ENCODE data around the gene LNX1.

The LNX1 gene

DNA sequence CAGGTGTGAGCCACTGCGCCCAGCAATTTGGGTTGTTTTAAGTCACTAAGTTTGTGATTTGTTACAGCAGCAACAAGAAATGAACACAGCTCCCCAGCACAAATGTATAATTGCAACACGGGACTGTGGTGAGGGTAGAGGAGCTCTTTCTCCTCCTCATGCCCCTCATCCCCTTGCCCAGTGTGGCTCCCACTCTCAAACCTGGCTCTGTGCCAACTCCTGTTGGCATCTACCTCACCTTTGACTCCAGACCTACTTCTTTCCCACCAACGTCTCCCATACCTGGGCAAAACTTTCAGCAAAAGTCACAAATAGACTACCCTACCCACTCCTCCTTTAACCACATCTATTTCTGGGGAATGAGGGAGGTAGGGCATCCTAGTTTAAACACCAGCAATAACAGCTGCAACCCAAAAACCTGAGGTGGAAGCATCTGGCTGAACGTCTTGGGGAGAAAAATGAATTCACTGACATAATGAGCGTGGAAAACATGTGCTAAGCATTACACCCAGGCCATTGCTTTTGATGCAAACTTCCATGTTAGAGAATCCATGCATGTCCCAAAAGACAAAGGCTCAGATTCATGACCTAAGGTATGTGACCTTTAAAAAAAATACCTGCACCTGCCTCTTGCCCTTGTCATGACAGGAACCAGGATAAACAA, 19.2 kb downstream of the LNX1 start:
- no peak for DNase-seq

DNA sequence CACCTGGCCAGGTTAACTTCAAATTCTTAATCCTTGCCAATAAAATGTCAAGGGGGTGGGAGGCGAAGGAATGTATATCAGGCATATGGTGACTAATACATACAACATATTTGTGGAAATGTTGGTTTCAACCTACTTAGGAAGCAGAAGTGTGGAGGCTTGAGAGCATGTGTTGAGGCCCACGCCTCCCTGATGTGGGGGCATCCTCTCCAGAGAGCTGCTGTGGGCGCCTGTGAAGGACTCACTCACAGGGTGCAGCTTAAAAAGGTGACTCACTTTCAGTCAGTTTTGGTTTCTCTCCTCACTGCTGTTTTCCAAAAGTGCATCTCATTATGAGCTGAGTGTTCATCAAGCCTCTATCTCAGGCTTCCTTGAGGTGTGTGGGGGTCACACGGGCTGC, 27.5 kb downstream of the LNX1 start:
- DNase-seq: no peak

DNA sequence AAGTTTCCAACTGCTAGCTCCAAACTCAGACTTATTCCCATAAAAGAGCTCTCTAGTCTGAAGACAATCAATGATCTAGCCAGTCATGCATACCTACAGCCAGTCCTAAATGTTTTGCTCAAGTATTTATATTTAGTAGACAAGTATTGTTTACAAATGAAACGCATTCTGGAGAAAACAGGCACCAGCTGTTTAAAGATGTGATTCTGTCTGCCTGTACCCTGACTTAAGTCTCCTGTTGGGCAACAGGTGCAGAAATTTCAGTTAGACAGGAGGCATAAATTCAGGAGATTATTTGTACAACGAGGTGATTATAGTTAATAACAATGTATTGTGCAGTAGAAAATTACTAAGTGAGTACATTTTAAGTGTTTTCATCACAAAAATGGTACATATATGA, 28.9 kb downstream of the LNX1 start:
- DNase-seq: no peak

DNA sequence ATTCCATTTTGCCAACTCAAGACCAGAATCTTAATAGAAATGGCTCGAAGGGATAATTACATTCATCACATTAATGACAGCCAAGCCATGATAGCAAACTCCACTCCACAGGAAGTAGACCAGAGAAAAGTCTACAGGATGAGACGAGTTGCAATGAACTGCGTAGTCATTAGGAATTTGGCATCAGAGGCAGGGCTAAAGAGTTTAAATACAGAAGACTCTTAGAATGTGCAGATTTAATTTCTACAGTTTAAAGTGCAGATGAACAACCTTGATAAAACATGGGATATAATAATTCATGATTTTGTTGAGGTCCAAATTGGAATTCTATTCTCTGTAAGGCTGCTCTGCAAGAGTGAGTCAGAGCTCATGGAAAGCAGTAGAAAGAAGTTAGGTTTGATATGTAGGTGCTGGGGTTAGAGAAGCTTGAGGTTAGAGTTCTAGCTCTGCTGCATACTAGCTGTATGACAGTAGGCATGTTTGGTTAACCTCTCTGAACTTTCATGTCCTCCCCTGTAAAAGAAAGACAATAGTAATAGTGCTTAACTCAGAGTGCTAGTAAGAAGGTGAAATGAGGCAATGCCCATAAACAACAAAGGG, 32.2 kb downstream of the LNX1 start:
- no peak for DNase-seq

DNA sequence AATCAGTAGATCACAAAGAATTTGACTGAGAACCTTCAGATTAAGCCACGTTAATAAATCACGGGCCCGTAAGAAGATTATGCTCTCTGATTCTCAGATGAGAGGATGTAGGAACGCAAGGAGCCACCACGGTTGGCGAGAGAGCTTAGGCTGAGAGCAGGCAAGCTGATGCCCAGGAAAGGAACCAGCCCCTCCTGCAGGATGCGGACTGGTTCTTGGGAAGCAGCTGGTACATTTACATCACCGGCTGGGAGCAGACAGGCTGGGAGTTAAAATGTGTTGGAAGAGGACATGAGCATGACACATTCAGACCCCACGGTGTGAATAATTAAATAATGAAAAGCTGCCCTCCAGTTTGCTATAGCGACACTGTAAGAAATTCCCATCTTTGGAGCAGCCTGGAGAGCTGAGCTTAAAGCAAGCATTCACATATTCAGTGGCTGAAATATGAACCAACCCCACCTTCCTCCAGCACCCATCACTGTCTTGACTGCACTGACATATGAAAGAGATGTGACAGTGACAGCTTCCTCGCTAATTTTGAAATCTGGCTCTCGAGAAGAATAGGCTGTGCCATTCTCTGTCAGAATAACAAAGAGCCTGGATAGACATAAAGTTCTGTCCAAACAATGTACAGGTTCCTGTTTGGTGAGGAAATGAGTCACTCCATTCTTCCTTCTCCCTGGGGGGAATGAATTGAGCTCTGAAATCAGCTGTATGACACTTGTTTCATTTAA, 33.1 kb downstream of the LNX1 start:
- no peak for DNase-seq

DNA sequence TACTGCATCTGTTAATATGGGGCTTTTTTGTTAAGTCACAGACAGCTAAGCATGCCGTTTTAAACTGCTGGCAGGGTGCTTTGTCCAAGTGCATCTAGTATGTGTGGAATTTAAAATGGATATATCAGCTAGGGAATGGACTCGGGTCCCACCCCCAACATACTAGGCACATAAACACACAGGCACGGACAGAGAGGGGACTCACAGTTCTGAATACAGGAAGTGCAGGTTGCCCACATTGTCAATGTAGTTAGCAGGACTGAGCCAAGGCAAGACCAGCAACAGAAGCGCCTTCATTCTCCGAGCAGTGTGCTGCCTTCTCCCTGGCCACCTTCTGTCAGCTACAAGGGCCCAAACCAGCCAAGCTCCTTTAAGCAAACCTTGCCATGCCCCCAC, 33.6 kb downstream of the LNX1 start:
- no peak for DNase-seq

DNA sequence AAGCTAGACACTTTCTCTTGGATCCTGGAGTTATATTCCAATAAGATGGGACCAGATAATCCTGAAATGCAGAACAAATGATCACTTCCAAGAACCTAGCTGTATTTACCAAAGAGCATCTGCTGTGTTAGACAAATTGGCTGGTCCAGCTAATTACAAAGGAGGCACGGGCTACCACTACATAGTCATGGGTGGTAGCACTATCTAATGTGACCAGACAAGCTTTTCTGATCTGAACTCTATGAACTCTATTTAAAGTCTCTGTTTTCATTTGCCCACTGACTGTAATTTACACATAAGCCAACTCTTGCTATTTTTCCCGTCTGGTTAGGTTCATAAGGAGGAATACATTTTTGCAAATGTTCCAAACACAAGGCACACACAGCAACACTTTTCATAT, 34.6 kb downstream of the LNX1 start:
- DNase-seq: no peak

DNA sequence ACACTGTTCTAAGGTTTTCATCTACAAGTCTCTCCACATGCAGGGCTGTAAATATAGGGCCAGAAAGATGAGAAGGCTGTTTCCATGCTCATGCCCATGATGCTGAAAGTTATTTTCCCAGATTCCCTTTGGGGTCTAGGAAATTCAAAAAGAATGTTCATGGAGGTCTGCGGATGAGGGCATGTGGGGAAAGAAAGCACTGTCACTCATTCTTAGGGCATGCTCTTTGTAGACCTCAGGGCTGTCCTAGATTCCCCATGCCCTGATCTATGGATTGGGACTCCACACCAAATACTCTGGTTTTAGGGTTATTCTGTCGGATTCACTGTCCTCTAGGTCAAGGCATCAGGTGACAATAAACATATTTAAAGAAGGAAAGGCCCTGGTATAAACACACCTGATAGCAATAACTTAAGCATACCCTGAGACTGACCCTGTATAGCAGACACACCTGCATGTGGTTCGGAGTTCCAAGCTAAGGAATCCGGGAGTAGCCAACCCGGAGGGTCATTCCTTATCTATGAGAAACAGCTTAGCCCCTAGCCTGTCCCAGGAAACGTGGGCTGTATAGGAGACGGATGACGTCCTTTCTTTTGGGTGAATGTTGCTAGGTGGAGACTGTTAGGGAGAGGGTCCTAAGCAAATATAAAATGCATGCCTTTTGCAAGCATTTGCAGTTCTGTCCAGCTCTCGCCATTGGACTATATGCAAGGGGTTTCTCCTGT, 37.6 kb downstream of the LNX1 start:
- DNase-seq: no peak

DNA sequence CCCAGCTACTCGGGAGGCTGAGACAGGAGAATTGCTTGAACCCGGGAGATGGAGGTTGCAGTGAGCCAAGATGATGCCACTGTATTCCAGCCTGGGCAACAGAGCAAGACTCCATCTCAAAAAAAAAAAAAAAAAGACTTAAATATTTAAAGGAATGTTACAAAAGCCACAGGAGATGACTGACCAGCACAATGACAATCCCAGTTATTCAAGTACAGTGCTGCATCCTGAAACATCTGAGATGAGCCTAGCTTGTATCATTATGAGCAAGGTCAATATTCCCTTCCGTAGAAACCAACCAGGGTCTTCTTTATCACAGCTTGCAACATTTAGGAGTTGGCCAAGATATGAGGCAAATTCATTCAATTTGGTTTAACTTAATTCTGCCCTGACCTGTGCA, 38.6 kb downstream of the LNX1 start:
- no peak for DNase-seq

DNA sequence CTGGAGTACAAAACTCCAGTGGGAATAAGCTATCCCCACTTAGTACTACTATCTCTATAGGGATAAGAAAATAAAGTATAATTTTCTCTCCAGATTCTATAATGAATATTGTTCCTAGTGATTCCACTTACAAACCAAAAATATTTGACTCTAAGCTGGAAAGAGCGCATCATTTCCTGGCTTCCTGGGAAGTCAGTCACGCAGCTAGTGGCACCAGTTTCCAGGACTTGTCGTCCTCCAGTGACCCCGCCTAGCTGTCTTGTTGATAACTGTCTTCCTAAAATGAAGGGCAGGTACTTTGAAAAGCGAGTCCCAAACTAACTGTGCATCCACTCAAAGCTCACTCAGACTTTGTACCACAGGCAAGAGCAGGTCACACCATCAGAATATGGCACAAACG, 39.3 kb downstream of the LNX1 start:
- DNase-seq: no peak

DNA sequence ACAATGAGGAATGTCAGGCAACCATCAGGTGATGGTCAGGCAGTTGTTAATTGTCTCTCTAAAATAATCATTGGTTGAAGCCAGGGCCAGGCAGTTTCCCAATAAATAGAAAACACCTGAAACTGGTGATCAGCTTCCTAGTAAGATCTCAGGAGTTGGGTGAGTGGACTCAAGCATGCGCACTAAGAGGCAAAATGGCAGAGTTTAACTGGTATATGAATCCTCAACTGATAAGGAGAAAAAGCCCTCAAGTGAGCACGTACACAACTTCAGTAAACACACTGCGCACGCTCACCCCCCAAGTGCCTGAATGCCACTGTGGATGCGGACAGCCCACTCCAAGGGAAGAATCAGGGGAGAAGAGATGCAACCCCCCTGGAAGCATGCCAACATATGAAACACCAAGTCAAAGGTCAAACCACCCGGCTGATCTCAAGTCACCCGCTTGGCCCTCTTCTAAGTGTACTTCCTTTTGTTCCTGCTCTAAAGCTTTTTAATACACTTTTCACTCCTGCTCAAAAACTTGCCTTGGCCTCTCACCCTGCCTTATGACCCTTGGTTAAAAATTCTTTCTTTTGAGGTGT, 39.9 kb downstream of the LNX1 start:
- no peak for DNase-seq

DNA sequence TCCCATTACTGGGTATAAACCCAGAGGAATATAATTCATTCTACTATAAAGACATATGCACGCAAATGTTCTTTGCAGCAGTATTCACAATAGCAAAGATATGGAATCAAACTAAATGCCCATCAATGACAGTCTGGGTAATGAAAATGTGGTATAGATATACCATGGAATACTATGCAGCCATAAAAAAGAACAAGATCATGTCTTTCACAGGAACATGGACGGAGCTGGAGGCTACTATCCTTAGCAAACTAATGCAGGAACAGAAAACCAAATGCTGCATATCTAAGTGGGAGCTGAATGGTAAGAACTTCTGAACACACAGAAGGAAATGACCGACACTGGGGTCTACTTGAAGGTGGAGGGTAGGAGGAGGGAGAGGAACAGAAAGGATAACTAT, 42.6 kb downstream of the LNX1 start:
- DNase-seq: no peak

DNA sequence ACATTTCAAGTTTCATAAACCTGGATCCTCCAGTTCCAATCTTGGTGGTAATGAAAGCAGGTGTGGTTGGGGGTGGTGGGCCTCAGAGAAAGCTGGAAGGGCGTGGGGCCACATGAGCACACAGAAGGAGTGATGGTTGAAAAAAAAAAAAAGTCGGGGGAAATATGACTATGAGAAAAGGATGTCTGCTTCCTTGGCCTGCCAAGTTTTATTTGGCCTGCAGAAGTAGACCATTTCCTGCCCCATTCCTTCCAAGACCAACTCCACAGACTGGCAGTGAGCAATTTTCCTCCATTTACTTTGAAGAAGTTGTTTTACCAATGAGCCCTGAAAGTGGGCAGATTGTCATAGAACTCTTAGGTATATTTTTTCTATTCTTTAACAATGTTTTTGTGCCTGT, 43.3 kb downstream of the LNX1 start:
- no peak for DNase-seq

DNA sequence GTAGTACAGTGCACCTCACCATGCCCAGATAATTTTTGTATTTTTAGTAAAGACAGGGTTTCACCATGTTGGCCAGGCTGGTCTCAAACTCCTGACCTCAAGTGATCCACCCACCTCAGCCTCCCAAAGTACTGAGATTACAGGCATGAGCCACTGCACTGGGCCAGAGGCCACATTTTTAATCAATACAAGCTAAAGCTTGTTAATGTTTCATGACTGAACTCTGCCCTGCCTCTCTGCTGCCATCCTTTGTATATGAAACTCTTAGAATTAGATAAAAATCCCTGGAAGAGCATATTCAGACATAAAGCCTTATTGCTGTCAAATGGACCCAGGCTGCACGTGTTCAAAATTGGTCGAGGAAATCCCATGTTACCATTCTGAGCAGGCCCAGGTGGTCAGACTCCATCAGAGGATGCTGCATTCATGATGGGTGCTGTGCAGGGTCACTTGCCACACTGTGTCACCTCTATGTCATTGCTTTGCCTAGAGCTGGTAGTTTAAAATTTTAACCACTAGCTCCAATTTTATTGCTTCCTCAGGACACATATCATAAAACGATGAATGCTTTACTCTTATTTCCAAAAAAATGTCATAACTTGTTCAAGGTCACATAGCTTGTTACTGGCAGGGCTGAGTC, 45.2 kb downstream of the LNX1 start:
- no peak for DNase-seq

DNA sequence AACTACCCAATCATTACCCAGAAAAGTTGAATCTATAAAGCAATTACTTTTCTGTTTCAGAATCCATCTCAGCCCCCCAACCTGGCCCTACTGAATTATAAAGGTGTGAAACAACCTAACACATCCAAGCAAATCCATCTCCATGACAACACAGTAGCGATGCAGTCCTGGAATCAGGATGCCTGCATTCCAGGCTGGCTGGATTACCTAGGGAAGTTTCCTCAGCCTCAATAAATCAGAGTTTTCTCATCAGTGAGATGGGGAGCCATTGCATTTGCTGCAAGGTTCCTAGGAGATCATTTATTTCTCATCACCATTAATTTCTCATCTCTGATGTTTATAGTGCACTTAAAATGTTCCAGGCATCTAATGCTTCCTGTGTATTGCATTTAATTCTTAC, 46.0 kb downstream of the LNX1 start:
- no peak for DNase-seq

DNA sequence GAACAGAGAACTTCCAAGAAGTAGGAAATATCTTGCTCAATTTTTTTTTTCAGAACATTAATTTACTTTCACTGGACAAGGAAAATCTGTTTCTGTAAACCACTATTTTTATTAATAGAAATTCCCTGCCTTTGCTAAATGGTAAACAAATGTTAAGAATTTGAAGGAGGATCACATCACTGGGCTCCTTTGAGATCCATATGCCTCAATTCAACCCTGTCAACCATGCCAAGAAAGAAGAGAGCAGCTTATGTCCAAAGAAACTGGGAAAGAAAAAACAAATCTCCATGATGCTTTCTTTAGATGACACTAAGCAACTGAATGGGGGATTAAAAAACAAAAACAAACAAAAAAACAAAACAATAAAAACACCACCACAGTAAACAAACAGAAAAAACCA, 47.7 kb downstream of the LNX1 start:
- no peak for DNase-seq

DNA sequence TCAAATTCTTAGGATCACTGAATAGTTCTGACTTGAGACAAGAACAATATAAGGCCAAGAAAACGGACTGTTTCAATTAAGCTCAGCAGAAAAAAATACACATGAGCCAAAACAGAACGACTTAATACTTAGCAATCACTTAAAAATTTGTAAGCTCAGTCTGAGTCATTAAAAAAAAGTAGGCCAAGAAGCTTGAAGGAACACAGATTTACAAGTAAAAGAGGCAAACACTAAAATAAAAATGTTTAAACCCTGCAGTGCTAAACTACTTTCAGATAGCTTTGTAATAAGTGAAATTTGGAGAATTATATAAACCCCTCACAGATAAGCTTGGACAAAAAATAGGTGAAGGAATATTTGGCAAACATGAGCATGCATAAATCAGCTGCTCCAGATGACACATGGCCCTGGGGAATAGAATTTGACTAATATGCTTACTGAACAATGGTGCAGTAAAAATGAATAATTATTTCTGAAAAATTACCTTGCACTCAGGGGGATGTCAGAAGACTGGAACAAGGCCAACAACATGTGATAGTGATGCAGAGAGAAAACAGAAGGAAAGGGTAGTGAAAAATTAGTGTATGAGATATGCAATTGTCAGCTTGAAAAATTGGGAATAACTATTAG, 49.6 kb downstream of the LNX1 start:
- no peak for DNase-seq

DNA sequence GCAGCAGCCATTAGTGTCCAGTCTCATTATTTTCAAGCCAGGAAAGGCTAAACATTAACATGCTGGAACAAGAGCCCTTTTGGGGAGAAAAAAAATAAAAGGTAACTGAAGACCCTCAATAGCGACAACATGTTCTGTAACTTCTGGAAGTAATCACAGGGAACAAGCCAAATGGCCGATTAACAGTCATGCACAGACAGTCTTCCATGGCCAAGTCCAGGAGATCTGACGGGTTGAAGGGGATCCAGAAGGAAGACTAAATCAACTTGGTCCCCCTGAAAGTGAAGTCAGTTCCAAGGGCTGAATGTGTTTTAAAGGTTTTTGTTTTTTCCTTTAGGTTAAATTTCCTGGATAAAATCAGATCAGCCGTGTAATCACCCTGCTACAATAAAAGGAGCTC, 52.5 kb downstream of the LNX1 start:
- no peak for DNase-seq

DNA sequence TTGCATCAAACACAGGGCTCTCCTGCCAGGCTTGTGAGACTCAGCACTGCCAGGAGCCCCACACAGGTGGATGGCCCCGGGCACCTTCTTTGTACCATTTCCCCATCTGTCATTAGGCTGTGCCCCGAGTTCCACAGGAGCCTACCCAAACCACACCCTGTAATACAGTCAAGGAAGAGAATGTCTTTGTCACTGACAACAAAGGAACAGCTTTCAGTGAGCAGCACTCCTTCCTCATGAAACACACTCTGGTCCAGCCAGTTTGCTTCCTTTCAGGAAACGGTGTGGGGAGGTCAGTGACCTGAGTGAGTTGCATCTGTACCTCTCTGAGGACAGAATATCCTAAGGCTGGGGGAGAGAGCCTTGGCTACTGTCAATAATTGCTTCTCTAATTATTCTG, 53.7 kb downstream of the LNX1 start:
- no peak for DNase-seq

DNA sequence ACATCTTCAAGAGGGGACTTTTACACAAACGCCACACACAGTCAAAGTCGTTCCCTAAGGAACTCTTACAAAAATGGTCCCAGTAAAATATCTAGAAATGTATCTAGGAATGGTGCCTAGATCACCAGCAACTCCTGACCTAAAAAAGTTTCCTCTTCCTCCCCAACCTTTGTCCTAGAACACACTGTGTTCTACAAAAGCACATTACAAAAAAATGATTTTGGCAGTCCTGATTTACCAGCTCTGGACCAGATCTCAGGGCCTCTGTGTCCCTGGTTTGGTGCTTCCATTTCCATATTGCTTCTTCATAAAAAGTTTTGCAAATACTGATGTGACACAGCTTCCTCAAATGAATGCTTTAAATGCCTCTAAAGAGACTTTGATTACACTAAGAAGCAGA, 55.0 kb downstream of the LNX1 start:
- no peak for DNase-seq

DNA sequence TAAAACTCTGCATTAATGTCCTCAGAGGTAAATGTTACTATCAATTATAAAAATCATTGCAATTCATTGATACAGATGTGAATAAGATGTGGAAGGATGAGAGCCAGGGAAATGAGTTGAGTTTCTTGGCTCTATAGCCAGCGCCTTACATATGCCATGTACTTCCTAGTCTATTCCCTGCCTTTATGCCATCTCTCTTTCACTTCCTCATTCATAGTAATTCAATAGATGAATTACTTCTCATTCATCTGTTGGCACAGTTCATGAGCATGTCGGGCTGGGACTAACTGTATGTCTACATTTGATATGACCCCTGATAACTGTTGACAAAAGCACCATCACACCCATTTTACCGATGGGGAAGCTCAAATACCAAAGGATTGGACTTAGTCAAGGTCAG, 55.7 kb downstream of the LNX1 start:
- DNase-seq: no peak

DNA sequence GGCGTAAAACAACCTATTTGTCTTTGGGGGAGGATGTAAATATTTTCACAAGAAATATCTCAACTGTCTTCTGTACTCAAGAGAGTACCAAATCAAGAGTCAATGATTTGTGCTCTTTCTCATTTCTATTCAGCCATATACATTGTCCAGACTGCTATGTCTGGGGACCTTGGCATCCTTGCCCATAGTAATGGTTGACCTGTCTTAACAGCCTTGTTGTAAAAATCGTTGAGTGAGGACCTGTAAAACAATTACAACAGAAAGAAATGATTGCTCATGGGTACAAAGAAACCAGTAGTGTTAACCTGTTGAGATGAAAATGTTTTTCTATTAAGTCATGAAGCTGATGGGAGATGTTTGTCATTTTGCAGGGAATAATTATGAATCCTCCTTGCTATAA, 56.6 kb downstream of the LNX1 start:
- DNase-seq: no peak

DNA sequence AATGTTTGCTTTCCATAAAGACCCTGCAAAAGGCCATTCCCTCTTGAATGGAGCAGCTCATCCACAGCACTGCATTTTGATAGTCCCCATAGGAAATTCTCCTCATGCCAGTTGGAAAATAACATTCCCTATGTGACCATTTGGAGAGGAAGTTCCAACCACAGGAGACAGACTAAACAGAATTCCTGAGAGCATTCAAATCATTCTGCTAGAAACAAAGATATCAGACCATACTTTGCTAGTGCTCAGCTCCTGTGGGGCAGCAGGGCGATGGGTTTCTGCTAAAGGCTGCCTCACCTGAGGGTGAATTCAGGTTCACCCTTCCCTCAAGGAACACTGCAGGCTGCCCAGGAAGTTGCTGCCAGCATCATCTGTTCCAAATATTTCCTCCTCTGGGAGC, 58.8 kb downstream of the LNX1 start:
- DNase-seq: no peak
